Measurements from ENCODE around the gene FRMD7.
"Not testable (repeated sequence)": the region's sequence is repeated elsewhere in the genome, so short reads cannot be mapped to it uniquely, and the experiment has no call there.

The FRMD7 gene

DNA sequence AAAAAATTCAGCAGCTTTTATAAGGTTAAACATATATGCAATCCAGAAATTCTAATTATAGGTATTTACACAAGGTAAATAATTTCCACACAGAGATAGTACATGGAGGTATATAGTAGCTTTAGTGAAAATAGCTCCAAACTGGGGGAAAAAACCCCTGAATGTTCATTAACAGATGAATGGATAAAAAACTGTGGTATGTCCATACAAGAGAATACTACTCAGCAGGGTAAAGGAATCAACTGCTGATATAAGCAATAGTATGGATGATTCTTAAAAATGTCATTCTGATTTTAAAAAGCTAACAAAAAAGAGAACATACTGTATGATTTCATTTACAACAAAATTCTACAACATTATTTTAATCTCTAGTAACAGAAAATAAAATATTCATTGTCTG lies 37.2 kb upstream of the FRMD7 start:
- Mint-ChIP-seq H3K9me3 (peaks cover 39% of the 10 kb centered on the region), H3K27ac (no peak overlapping the region), H3K4me1 (peaks cover 17% of the 10 kb centered on the region), H3K4me3 (no peak overlapping the region), H3K27me3 (ENCODE audit: low read depth) (no peaks in the 10 kb centered on the region), H3K36me3 (ENCODE audit: low read depth) (peaks cover 18% of the 10 kb centered on the region)
- TF ChIP-seq, protein P1, sequence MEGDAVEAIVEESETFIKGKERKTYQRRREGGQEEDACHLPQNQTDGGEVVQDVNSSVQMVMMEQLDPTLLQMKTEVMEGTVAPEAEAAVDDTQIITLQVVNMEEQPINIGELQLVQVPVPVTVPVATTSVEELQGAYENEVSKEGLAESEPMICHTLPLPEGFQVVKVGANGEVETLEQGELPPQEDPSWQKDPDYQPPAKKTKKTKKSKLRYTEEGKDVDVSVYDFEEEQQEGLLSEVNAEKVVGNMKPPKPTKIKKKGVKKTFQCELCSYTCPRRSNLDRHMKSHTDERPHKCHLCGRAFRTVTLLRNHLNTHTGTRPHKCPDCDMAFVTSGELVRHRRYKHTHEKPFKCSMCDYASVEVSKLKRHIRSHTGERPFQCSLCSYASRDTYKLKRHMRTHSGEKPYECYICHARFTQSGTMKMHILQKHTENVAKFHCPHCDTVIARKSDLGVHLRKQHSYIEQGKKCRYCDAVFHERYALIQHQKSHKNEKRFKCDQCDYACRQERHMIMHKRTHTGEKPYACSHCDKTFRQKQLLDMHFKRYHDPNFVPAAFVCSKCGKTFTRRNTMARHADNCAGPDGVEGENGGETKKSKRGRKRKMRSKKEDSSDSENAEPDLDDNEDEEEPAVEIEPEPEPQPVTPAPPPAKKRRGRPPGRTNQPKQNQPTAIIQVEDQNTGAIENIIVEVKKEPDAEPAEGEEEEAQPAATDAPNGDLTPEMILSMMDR (IDR thresholded peaks at IDR 0.05; ENCODE audit: unreplicated experiment in 3 of 3), result no peak

DNA sequence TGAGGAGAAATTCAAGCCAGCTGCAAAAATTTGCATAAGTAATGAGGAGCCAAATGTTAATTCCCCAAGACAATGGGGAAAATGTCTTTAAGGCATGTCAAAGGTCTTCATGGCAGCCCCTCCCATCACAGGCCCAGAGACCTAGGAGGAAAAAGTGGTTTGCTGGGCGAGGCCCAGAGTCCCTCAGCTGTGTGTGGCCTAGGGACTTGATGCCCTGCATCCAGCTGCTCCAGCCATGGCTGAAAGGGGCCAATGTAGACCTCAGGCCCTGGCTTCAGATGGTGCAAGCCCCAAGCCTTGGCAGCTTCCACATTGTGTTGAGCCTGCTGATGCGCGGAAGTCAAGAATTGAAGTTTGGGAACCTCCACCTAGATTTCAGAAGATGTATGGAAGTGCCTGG lies 35.3 kb upstream of the FRMD7 start:
- H3K4me1 Mint-ChIP-seq; H3K27me3 Mint-ChIP-seq (ENCODE audit: low read depth); H3K4me3 Mint-ChIP-seq; H3K27ac Mint-ChIP-seq: not testable (repeated sequence)
- peaks cover 18% of the 10 kb centered on the region for H3K36me3 Mint-ChIP-seq (ENCODE audit: low read depth)
- H3K9me3 Mint-ChIP-seq, result peaks cover 44% of the 10 kb centered on the region

DNA sequence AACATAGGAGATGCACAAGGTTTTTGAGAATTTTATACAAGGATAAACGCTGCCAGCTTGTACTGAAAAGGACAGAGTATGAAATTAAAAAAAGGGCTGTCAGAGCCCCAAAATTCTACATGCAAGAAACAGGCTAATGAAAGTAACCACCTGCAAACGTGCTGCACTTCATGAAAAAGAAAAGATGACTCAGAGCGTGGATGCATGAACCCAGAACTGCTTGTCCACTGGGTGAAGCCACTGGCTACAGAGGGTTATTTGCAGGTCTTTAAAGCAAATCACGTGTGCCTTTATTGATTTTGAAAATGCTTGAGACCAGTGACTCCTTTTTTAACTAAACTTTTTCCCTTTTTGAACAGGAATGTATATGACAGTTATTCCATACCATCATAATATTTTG lies 25.3 kb upstream of the FRMD7 start:
- Mint-ChIP-seq H3K9me3 (peaks cover 3% of the 10 kb centered on the region), H3K27ac (no peak overlapping the region), H3K4me3 (no peak overlapping the region), H3K36me3 (ENCODE audit: low read depth) (no peaks in the 10 kb centered on the region), H3K4me1 (no peaks in the 10 kb centered on the region), H3K27me3 (ENCODE audit: low read depth) (no peaks in the 10 kb centered on the region)
- TF ChIP-seq, protein P1 (IDR thresholded peaks at IDR 0.05; ENCODE audit: unreplicated experiment in 3 of 3), result no peak

DNA sequence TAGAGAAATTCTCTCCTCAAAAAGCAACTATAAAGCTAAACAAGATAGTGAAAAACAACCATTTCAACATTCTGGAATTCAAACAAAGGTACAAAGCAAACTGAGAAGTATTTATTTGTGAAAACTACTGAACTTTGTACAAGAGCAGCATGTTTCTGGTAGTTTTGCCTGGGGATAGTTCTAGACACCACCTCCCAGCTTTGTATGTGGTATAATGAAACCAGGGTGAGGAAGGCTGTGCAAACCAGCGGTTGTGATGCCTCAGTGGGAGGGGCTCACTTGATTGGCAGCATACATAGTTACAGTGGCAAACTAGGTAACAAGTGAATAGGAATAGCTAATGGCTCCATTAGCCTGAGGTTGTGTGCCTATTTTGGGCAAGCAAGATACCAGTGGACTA lies 18.6 kb upstream of the FRMD7 start:
- Mint-ChIP-seq H3K36me3 (ENCODE audit: low read depth) (no peaks in the 10 kb centered on the region), H3K4me1 (peaks cover 4% of the 10 kb centered on the region), H3K4me3 (no peak overlapping the region), H3K27ac (no peak overlapping the region), H3K27me3 (ENCODE audit: low read depth) (no peaks in the 10 kb centered on the region), H3K9me3 (no peaks in the 10 kb centered on the region)
- TF ChIP-seq, protein P1 (IDR thresholded peaks at IDR 0.05; ENCODE audit: unreplicated experiment in 3 of 3), result no peak

DNA sequence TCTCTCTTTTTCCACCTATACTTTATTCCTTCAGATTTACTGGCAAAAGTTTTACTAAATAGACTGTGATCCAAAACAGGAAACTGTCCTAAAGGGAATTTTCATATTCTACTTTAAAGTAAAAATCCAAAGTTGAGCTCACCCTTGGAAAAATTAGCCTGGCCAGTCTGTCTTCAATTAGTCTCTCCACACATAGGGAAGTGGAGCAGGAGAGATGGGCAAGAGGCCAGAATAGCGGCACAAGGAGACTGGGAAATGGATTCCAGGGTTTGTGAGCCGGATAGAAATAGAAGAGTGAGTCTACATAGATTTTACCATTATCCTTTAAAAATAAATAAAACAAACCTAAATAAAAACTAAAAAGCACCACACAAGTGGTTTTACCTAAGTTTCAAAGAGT lies 16.2 kb upstream of the FRMD7 start:
- H3K4me1 Mint-ChIP-seq, result peaks cover 4% of the 10 kb centered on the region
- peak overlapping the region in 1 of 3 experiments; percentile 56 for H3K27ac Mint-ChIP-seq
- TF ChIP-seq, protein P1 (IDR thresholded peaks at IDR 0.05; ENCODE audit: unreplicated experiment in 3 of 3), result no peak
- H3K4me3 Mint-ChIP-seq, result no peak overlapping the region
- no peaks in the 10 kb centered on the region for H3K36me3 Mint-ChIP-seq (ENCODE audit: low read depth)
- no peaks in the 10 kb centered on the region for H3K27me3 Mint-ChIP-seq (ENCODE audit: low read depth)
- peaks cover 16% of the 10 kb centered on the region for H3K9me3 Mint-ChIP-seq

DNA sequence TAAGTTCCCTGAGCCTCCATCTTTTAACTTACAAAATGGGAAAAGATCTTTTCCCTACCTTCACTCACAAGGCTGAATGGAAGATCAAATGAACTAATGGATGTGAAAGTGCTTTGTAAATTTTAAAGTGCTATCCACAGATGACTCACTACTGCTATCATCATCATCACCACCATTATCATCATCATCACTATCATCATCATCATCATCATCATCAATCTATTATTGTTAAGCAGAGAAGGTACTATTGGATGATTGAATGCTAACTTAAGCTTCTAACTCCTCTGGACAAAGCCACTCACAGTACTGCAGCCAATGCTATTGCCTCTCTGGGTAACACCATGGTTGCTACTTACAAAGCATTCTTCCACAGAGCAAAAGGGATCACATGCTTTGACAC lies 1.9 kb downstream of the FRMD7 start:
- TF ChIP-seq, protein P1 (IDR thresholded peaks at IDR 0.05; ENCODE audit: unreplicated experiment in 3 of 3), result no peak
- no peak overlapping the region for H3K27ac Mint-ChIP-seq
- H3K4me3 Mint-ChIP-seq, result no peak overlapping the region
- no peaks in the 10 kb centered on the region for H3K36me3 Mint-ChIP-seq (ENCODE audit: low read depth)
- H3K9me3 Mint-ChIP-seq, result peaks cover 3% of the 10 kb centered on the region
- peaks cover 17% of the 10 kb centered on the region for H3K4me1 Mint-ChIP-seq
- no peaks in the 10 kb centered on the region for H3K27me3 Mint-ChIP-seq (ENCODE audit: low read depth)
